Measurements from ENCODE around the gene GLI3.

- TF ChIP-seq CTCF (IDR thresholded peaks at IDR 0.05): no peak
- TF ChIP-seq ATF2 (CRISPR knock-in tag; IDR thresholded peaks at IDR 0.05; ENCODE audit: borderline replicate concordance, low read depth): no peak
- TF ChIP-seq USF2 (CRISPR knock-in tag; IDR thresholded peaks at IDR 0.05): no peak
- no peak for TF ChIP-seq STAT6 (CRISPR knock-in tag; conservative IDR thresholded peaks at IDR 0.05; ENCODE audit: low read depth)
- TF ChIP-seq ZBTB21 (CRISPR knock-in tag; IDR thresholded peaks at IDR 0.05; ENCODE audit: borderline replicate concordance): no peak
- TF ChIP-seq MAX (CRISPR knock-in tag; IDR thresholded peaks at IDR 0.05): no peak
- no peak for TF ChIP-seq ZNF512 (CRISPR knock-in tag; IDR thresholded peaks at IDR 0.05; ENCODE audit: borderline replicate concordance)
- TF ChIP-seq TEAD4 (CRISPR knock-in tag; IDR thresholded peaks at IDR 0.05): no peak
- TF ChIP-seq CREB1 (CRISPR knock-in tag; IDR thresholded peaks at IDR 0.05): no peak
- no peak for TF ChIP-seq ZNF423 (CRISPR knock-in tag; IDR thresholded peaks at IDR 0.05)
Measured at GRCh38 chr7:42126475-42127231, 110.4 kb downstream of the GLI3 start.

Data from WTC11 (cell line).